Activated naive CD8-positive, alpha-beta T cell treated with anti-CD3 and anti-CD28 coated beads, Interleukin-2, amount 50 U/mL, for 24 hours (primary cell): ENCODE data around the gene SLCO2B1.

Experiments
- ATAC-seq: fragments of 150-1000 bp; cut with Tn5 transposase; one replicate; pipeline ENCODE4 v1.10.0; 2021
- DNase-seq: peaks from one replicate; pipeline ENCODE4 v3.0.0; 2021
- H3K27ac Mint-ChIP-seq: one replicate; pipeline ENCODE4 v1.8.0; 2021; ENCODE audit warnings: mild to moderate bottlenecking, mixed read lengths
- H3K27me3 Mint-ChIP-seq: one replicate; pipeline ENCODE4 v1.8.0; 2021; ENCODE audit warnings: mixed read lengths
- H3K36me3 Mint-ChIP-seq: one replicate; pipeline ENCODE4 v1.8.0; 2021; ENCODE audit warnings: low read depth, mixed read lengths
- H3K4me1 Mint-ChIP-seq: one replicate; pipeline ENCODE4 v1.8.0; 2021; ENCODE audit warnings: mixed read lengths
- H3K4me3 Mint-ChIP-seq: one replicate; pipeline ENCODE4 v1.8.0; 2021; ENCODE audit warnings: mild to moderate bottlenecking, moderate library complexity, mixed read lengths
- H3K9me3 Mint-ChIP-seq: one replicate; pipeline ENCODE4 v1.8.0; 2021; ENCODE audit warnings: mixed read lengths

Gene SLCO2B1

DNA sequence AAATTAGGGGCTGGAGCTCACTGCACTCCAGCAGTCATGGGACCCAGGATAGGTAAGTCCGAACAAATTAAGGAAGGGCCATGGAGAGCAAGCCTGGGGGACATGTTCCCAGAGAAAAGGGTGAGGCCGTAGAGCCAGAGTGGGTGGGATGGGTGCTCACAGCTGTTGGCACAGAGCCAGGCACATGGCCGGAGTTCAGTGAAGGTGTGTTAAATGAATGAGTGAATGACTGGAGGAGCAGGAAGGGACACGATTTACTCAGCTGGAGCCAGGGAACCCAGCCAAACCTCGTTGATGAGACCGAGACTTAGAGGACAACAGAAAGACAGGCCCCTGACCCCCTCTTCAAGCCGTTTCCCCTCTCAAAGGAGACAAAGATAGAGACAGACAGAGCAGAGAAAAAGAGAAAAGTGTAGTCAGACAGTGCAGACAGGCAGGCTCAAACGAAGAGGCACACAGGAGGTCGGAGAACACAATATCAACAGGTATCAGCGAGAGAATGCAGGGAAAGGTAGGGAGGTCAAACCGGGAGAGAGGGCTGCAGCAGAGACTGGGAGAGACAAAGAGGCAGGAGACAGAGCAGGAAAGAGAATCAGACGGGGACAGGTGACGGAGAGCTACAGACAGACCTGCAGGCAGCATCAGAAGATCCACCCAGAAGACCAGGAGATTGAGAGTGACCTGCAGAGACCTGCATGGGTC lies 590 bp downstream of the SLCO2B1 start:
- no peak overlapping the region for H3K27ac Mint-ChIP-seq
- DNase-seq = no peak
- peaks cover 3% of the 10 kb centered on the region for H3K4me1 Mint-ChIP-seq
- no peak for ATAC-seq
- H3K9me3 Mint-ChIP-seq = no peaks in the 10 kb centered on the region
- no peaks in the 10 kb centered on the region for H3K36me3 Mint-ChIP-seq
- H3K27me3 Mint-ChIP-seq = peaks cover 8% of the 10 kb centered on the region
- H3K4me3 Mint-ChIP-seq = no peak overlapping the region

DNA sequence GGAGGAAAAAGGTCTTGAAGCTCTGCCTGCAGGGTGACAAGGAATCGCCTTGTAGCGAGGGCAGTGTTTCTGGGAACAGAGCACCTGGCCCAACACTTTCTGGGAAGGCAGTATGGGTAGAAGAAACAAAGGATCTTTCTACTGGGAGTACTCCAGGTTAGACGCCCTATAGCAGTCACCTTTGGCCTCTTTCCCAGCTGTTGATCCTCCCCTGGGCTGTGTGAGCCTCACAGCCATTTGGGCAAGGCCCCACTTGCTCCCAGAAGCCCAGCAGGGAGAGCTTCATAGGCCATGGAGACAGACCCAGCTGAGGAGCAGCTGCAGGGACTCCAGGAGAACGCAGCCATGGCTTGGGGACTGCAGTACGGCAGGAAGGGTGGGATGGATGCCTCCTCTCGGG lies 1.2 kb downstream of the SLCO2B1 start:
- Mint-ChIP-seq H3K27ac (no peak overlapping the region), H3K9me3 (no peaks in the 10 kb centered on the region), H3K27me3 (peaks cover 8% of the 10 kb centered on the region), H3K4me3 (no peak overlapping the region), H3K4me1 (peaks cover 3% of the 10 kb centered on the region), H3K36me3 (no peaks in the 10 kb centered on the region)
- no peak for ATAC-seq
- no peak for DNase-seq

DNA sequence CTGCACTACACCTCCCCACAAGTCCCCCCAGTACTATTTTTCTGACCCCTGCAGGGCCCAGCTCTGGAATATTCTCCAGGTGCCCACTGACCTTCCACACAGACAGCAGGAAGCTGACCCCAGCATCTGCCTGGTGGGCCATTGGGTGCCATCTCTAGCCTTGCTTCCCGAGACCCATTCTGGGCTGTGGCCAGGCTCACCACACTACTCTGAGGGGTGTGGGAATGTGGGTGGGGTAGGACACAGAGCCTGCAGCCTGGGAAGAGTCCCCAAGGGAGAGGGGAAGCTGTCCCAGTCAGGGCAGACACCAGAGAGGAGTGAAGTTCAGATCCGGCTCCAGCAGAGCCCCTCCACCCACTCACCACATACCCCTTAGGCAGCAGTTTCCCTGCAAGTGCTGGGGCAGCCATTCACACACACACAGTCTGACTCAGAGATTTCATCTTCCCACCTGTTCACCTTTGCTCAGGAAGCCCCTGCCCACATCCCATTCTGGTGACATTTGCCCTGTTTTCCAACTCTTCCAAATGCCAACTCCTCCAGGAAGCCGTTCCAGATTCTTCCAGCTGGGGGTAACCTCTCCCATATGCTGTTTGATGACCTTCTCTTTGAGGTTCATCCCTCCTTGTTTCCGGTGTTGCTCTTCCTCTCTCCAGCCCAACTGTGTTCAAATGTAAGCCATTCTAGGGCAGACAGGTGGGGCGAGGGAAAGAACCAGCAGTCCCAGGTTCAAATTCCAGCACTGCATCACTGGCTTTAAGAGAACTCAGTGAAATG lies 1.9 kb downstream of the SLCO2B1 start:
- H3K36me3 Mint-ChIP-seq = no peaks in the 10 kb centered on the region
- H3K9me3 Mint-ChIP-seq = no peaks in the 10 kb centered on the region
- no peak for ATAC-seq
- H3K27ac Mint-ChIP-seq = no peak overlapping the region
- H3K27me3 Mint-ChIP-seq = peaks cover 8% of the 10 kb centered on the region
- DNase-seq = no peak
- H3K4me1 Mint-ChIP-seq = peaks cover 3% of the 10 kb centered on the region
- H3K4me3 Mint-ChIP-seq = no peak overlapping the region

DNA sequence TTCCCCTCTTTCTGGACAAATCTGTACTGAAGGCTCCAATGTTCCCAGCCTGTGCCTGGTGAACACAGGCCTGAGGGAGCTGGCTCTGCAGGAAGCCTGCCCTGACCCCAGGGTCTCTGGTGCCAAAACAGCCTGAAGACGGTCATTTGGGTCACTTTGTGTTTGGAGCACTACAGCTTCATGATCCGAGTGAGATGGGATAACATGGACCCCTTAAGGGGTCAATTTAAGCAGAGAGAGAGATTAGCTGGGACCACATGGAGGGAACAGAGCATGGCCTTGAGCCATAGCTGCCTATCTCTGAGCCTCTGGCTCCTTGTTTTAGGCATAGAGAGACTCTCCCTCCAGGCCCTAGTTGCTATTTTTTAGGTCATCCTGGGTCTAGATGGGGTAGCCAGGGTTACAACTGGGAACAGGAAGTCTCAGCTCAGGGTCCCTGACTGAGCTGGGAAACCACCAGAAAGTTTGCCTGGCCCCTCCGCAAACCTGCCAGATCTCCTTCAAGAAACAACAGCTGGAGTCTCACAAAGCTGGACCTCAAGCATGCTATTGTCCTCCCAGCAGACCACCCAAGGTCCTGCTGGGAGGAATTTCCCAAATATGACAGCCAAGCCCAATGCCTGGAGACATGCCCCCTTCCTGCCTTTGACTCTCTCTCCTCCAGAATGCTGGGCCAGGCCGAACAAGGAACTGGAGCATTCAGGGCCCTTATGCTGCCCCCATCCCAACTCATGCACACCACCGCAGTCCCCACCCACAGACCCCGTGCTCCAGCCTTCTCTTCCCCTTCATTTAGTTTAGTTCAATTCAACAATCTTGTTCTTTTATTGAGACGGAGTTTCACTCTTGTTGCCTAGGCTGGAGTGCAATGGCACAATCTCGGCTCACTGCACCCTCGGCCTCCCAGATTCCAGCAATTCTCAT lies 4.0 kb downstream of the SLCO2B1 start:
- ATAC-seq = no peak
- Mint-ChIP-seq H3K27me3 (peaks cover 8% of the 10 kb centered on the region), H3K4me1 (peaks cover 3% of the 10 kb centered on the region), H3K9me3 (no peaks in the 10 kb centered on the region), H3K36me3 (no peaks in the 10 kb centered on the region), H3K27ac (no peak overlapping the region), H3K4me3 (no peak overlapping the region)
- DNase-seq = no peak

DNA sequence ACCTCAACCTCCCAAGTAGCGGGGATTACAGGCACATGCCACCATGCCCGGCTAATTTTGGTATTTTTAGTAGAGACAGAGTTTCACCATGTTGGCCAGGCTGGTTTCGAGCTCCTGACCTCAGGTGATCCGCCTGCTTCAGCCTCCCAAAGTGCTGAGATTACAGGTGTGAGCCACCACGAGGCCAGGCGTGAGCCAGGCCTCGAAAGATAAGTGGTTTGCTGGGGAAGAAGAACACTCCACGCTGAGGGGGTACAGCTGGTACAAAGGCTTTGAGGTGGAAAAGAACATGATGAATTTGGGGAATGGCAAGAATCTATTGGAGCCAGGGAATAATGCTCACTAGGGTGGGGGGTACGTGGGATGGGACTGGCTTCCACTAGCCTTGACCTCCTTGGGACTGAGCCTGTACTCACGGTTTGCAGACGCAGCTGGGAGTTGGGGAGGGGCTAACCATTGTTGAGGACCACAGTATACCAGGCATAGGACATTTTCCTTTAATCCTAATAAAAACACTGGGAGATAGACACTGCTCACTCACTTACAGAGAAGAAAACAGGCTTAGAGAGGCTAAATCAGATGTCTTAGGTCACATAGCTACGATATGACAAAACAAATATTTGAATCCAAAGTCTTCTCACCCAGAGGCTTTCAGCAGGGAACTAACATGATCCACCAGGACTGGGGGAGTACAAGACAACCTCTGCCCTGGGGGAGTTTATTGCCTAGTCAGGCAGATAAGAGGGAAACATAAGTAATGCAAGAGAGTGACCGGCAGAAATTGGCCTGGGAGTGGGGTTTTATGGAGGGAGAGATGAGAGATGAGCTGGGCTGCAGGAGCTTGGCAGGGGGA lies 4.9 kb downstream of the SLCO2B1 start:
- peaks cover 3% of the 10 kb centered on the region for H3K4me1 Mint-ChIP-seq
- DNase-seq = no peak
- H3K27me3 Mint-ChIP-seq = peaks cover 4% of the 10 kb centered on the region
- H3K4me3 Mint-ChIP-seq = no peak overlapping the region
- no peak overlapping the region for H3K27ac Mint-ChIP-seq
- no peak for ATAC-seq
- no peaks in the 10 kb centered on the region for H3K36me3 Mint-ChIP-seq
- H3K9me3 Mint-ChIP-seq = peaks cover 3% of the 10 kb centered on the region

DNA sequence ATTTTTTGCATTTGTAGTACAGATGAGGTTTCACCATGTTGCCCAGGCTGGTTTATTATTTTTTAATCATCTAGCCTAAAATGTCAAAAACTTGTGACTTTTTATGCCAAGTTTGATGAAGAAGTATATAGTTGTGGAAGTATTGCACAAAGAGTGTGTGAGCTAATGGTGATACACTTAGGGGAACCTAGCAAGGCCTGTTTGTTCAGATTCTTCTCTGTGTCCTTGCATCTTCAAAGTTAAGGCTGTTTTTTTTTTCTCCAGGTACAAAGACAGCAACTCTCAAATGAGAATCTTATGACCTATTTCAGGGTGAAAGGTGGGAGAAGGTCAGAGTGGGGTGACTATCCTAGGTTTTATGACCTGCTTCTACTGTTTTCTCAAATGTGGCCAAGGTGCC lies 7.3 kb downstream of the SLCO2B1 start:
- no peak for ATAC-seq
- H3K4me1 Mint-ChIP-seq = no peaks in the 10 kb centered on the region
- H3K36me3 Mint-ChIP-seq = no peaks in the 10 kb centered on the region
- H3K27ac Mint-ChIP-seq = no peak overlapping the region
- H3K4me3 Mint-ChIP-seq = no peak overlapping the region
- no peaks in the 10 kb centered on the region for H3K27me3 Mint-ChIP-seq
- peaks cover 8% of the 10 kb centered on the region for H3K9me3 Mint-ChIP-seq
- no peak for DNase-seq

DNA sequence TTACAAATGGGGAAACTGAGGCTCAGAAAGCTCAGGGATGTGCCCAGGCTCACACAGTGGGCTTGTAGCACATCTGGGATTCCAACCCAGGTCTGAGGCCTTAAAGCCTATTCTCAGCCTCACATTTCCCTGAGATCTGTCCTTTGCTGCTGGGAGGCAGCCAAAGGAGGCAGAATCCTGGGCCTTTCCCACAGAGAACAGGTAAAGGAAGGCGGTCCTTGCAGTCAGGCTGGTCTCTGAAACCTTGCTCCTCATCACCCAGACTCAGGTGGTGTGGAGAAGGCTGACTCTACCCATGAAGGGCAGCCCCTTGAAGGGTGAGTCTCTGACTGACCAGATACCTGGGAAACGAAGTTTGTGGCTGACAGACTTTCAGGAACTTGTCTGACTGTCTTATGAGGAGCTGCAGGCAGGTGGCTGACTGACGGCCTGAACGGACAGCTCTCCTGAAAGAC lies 7.8 kb downstream of the SLCO2B1 start:
- Mint-ChIP-seq H3K36me3 (no peaks in the 10 kb centered on the region), H3K4me3 (no peak overlapping the region), H3K27ac (no peak overlapping the region), H3K27me3 (peaks cover 2% of the 10 kb centered on the region), H3K4me1 (no peaks in the 10 kb centered on the region), H3K9me3 (peaks cover 8% of the 10 kb centered on the region)
- no peak for ATAC-seq
- no peak for DNase-seq

DNA sequence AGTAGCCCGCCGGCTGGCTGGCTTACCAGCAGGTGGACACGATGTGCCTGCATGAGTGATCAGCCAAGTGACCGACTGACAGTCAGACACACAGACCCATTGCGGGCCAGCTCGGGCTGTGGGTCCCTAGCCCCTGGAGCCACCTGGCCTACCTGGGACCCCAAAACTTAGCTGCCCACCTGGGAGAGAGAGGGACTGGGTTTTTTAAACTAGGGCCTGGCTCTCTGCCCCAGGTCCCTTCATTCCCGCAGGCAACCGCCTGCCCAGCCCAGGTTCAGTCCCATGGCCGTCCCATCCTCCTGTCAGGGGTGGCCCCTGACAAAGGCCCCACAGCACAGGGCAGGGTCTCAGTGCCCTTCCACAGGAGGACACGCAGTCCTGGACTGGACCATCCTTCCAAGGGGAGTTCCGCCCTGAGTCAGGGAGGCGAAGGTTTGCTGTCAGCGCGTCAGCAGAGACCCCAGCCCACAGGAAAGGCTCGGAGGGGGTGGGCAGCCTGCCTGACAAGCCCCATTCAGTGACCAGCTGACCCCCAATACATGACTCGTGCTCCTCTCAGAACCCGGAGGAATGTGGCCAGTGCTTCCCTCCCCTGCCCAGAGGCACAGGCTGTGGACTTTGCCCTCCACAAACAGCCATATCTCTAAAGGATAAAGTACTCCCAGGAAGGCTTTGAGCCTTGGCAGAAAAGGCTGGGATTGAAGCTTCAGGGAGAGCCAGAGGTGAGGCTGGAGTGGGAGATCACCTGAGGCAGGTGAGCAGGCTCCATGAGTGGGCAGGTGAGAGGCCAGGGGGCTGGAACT lies 8.4 kb downstream of the SLCO2B1 start:
- no peak overlapping the region for H3K4me3 Mint-ChIP-seq
- H3K9me3 Mint-ChIP-seq = peaks cover 8% of the 10 kb centered on the region
- no peaks in the 10 kb centered on the region for H3K36me3 Mint-ChIP-seq
- ATAC-seq (no peak), DNase-seq (no peak)
- H3K27me3 Mint-ChIP-seq = peaks cover 2% of the 10 kb centered on the region
- no peaks in the 10 kb centered on the region for H3K4me1 Mint-ChIP-seq
- H3K27ac Mint-ChIP-seq = no peak overlapping the region

DNA sequence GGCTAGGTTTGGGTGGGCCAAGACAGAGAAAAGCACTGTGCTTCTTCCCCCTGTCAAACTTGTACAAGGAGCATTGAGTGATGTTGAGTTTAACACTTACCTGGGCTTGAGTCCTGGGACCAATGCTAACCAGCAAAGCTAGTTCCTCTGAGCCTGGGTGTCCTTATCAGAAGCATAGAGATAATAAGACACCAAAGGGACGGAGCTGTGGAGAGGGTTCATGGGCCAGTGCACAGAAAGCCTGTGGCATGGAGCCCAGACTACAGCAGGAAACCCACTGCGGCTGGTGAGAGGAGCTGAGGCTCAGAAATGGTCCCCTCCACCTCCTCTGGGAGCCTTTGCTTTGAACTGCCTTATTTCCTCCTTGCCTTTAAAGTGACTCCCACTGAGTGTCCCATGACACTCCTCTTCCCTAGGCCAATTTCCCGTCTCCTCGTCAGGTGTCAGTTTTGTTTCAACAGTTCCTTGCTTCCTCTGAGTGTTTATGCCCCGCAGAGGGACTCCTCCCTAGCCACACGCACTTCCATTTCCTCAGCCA lies 9.4 kb downstream of the SLCO2B1 start:
- H3K9me3 Mint-ChIP-seq = peaks cover 8% of the 10 kb centered on the region
- H3K36me3 Mint-ChIP-seq = no peaks in the 10 kb centered on the region
- no peak overlapping the region for H3K27ac Mint-ChIP-seq
- H3K4me3 Mint-ChIP-seq = no peak overlapping the region
- peaks cover 2% of the 10 kb centered on the region for H3K27me3 Mint-ChIP-seq
- no peaks in the 10 kb centered on the region for H3K4me1 Mint-ChIP-seq
- no peak for DNase-seq
- no peak for ATAC-seq

DNA sequence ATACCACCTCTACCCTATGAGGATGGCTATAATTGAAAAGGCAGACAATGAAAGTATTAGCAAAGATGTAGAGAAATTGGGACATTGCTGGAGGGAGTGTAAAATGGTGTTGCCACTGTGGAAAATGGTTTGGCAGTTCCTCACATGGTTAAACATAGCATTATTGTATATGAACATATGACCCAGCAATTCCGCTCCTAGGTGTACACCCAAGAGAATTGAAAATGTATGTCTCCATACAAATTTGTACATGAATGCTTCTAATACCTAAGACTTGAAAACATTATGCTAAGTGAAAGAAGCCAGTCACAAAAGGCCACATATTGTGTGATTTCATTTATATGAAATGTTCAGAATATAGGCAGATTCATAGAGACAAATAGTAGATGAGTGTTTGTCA lies 10.0 kb downstream of the SLCO2B1 start:
- H3K4me3 Mint-ChIP-seq = no peak overlapping the region
- no peak for DNase-seq
- H3K36me3 Mint-ChIP-seq = no peaks in the 10 kb centered on the region
- H3K4me1 Mint-ChIP-seq = no peaks in the 10 kb centered on the region
- H3K27me3 Mint-ChIP-seq = peaks cover 2% of the 10 kb centered on the region
- no peak overlapping the region for H3K27ac Mint-ChIP-seq
- no peak for ATAC-seq
- H3K9me3 Mint-ChIP-seq = peaks cover 8% of the 10 kb centered on the region

DNA sequence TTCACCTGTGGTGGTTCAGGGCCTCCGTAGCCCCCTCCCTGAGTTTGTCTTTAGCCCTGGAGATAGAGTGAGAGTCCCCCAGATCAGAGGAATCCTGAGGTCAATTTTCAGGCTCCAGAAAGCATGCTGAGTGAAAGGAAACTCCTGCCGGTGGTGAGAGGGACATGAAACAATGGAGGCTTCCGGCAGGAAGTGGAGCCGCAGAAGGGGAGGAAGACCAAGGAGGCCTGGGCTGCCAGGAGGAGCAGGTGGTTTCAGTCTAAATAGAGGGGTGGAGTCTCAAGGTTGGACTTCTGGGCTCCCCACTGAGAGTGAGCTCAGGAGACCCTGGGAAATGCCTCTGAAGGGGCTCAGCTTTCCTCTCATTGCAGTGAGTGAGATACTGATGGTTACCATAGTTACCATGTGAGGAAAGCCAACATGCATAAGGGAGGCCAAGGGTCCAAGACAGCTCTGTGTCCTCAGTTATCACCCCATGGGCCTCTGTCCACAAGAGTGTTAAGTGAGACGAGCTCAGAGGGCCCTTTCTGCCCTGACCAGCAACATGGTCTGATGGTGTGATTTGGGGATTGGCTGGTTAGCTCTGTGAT lies 10.7 kb downstream of the SLCO2B1 start:
- Mint-ChIP-seq H3K4me1 (no peaks in the 10 kb centered on the region), H3K36me3 (no peaks in the 10 kb centered on the region), H3K4me3 (no peak overlapping the region), H3K27ac (no peak overlapping the region), H3K9me3 (peaks cover 8% of the 10 kb centered on the region), H3K27me3 (peaks cover 2% of the 10 kb centered on the region)
- no peak for ATAC-seq
- DNase-seq = no peak

DNA sequence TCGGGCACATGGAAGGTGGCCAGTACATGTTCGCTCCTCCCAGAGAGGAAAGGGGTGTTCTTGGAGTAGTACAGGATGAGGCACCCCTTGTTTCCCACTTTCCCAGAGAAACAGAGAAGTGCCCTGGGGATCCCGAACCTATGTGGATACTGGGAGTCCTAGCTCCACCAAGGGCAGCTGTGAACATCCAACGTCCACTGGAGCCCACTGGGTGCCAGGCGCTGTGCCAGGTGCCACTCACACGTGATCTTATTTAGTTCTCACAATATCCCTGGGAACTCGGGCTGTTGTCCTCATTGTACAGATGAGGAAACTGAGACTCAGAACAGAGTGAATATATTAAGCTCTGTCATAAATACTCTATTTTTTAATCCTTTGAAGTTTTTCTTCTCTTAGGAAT lies 12.0 kb downstream of the SLCO2B1 start:
- DNase-seq (no peak), ATAC-seq (no peak)
- peaks cover 8% of the 10 kb centered on the region for H3K9me3 Mint-ChIP-seq
- H3K27ac Mint-ChIP-seq = no peak overlapping the region
- no peaks in the 10 kb centered on the region for H3K36me3 Mint-ChIP-seq
- no peak overlapping the region for H3K4me3 Mint-ChIP-seq
- H3K27me3 Mint-ChIP-seq = peaks cover 2% of the 10 kb centered on the region
- H3K4me1 Mint-ChIP-seq = no peaks in the 10 kb centered on the region
